A549 (cell line): ENCODE data around the gene EFCAB14.

Source experiments
- BHLHE40 ChIP-seq: IDR thresholded peaks from 2 replicates; pipeline ENCODE4 v1.6.1; 2012; ENCODE audit warnings: low read depth, low read length, inconsistent platforms
- CHD2 ChIP-seq: fragments of 150-350 bp; IDR thresholded peaks from 2 replicates; pipeline ENCODE4 v1.6.1; 2014; ENCODE audit warnings: low read length; ENCODE audit not compliant: partially characterized antibody
- CTCF ChIP-seq: fragments of >200 bp; sonication (Bioruptor Twin); formaldehyde crosslinking; IDR thresholded peaks from 3 replicates; pipeline ENCODE4 v1.5.1; 2016
- E2F6 ChIP-seq: IDR thresholded peaks from 2 replicates; pipeline ENCODE4 v1.6.1; 2012; ENCODE audit warnings: low read depth, borderline replicate concordance
- EP300 ChIP-seq, 2 experiments: fragments of >200 bp; sonication (Bioruptor Twin); formaldehyde crosslinking; IDR thresholded peaks; 2 replicates in 1 of 2; 3 replicates in 1 of 2; pipeline ENCODE4 v1.6.1; 2016 to 2017
- MAZ ChIP-seq: fragments of 150-350 bp; IDR thresholded peaks from 2 replicates; pipeline ENCODE4 v1.6.1; 2014; ENCODE audit warnings: antibody characterized with exemption, low read depth, low read length, borderline replicate concordance
- POLR2A ChIP-seq: IDR thresholded peaks from 2 replicates; pipeline ENCODE4 v1.6.1; 2012; ENCODE audit warnings: mild to moderate bottlenecking, low read length
- RAD21 ChIP-seq, 2 experiments: fragments of >200 bp in 1 of 2; sonication (Bioruptor Twin) in 1 of 2; formaldehyde crosslinking in 1 of 2; IDR thresholded peaks in 1 of 2; conservative IDR thresholded peaks in 1 of 2; 2 replicates in 1 of 2; 3 replicates in 1 of 2; pipeline ENCODE4 v1.6.1; 2012 to 2018; ENCODE audit warnings: inconsistent platforms in 1 of 2
- RCOR1 ChIP-seq: fragments of 150-350 bp; IDR thresholded peaks from 2 replicates; pipeline ENCODE4 v1.6.1; 2014; ENCODE audit warnings: antibody characterized with exemption, low read length, low read depth
- TP53 ChIP-seq: fragments of 250-450 bp; sonication (Bioruptor Pico); IDR thresholded peaks from 2 replicates; pipeline ENCODE4 v1.5.0; 2021; ENCODE audit warnings: mild to moderate bottlenecking, moderate library complexity

GRCh38 chr1:46768445-46768844 lies 49.5 kb upstream of the EFCAB14 start:
- TF ChIP-seq CTCF: no peak
- no peak for TF ChIP-seq POLR2A
- TF ChIP-seq CHD2: no peak
- no peak for TF ChIP-seq TP53 (CRISPR knock-in tag)
- TF ChIP-seq MAZ: no peak
- no peak for TF ChIP-seq E2F6
- no peak for TF ChIP-seq RAD21 (conservative IDR thresholded peaks at IDR 0.05 in 1 of 2, IDR thresholded peaks at IDR 0.05 in 1 of 2)
- TF ChIP-seq RCOR1: no peak
- TF ChIP-seq EP300 (IDR thresholded peaks at IDR 0.05): no peak
- no peak for TF ChIP-seq BHLHE40
